VCaP (cell line): ENCODE measurements around the gene VWA5B1.

Source experiments
- H3K27ac ChIP-seq: fragments of 450-650 bp; 2 replicates; pipeline ENCODE4 v1.5.1; 2017
- CTCF ChIP-seq: fragments of 450-650 bp; conservative IDR thresholded peaks from 2 replicates; pipeline ENCODE4 v1.5.1; 2017; ENCODE audit warnings: mild to moderate bottlenecking, moderate library complexity

The VWA5B1 gene

GRCh38 chr1:20366056-20366462, 75.4 kb downstream of the VWA5B1 start:
- peak overlapping the region; percentile 91 for H3K27ac ChIP-seq
- TF ChIP-seq CTCF, result no peak

DNA sequence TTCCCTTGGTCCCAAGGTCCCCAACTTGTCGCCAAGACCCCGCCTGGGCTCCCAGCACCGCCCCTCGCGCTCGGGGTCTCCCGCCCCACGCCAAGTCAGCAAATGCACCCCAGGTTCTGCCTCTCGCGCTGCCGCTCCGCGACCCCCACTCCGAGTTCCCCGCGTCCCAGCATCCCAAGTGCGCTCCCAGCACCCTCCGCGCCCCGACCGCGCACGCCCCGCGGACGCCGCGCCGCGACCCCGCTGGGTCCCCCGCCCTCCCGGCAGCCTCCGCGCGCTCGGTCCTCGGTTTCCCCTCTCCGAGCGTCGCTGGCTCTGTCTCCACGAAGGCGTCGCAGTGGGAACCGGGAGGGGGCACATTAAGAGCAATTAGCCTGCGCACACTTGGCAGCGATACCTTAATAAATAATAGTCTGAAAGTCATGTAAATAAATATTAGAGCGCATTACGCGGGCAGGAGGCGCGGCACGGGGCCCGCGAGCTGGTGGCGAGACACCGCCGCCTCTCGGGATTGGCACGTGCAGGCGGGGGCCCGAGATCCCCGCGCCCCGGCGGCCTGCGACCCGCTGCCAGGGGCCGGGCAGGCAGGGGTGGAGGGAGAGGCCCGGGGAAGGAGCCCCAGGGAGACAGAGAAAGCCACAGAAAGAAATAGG, 75.9 kb downstream of the VWA5B1 start:
- TF ChIP-seq CTCF, result no peak
- H3K27ac ChIP-seq, result peak overlapping the region; percentile 91

- peak overlapping the region; percentile 91 for H3K27ac ChIP-seq
- peak; percentile 69 for TF ChIP-seq CTCF
These were observed 76.5 kb downstream of the VWA5B1 start for GRCh38 chr1:20367116-20367585.

DNA sequence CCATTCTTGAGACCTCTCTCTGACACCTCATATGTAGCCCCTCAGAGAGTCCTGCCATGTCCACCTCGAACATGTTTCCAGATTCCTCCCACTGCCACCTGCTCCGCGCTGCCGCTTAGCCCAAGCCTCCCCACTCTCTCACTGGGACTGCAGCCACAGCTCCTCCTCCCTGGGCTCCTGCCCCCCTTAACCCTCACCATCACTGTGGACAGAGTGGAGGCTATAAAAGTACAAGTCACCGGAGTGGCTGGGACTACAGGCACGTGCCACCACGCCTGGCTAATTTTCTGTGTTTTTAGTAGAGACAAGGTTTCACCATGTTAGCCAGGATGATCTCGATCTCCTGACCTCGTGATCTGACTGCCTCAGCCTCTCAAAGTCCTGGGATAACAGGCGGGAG, 77.0 kb downstream of the VWA5B1 start:
- peak overlapping the region; percentile 91 for H3K27ac ChIP-seq
- TF ChIP-seq CTCF, result no peak

DNA sequence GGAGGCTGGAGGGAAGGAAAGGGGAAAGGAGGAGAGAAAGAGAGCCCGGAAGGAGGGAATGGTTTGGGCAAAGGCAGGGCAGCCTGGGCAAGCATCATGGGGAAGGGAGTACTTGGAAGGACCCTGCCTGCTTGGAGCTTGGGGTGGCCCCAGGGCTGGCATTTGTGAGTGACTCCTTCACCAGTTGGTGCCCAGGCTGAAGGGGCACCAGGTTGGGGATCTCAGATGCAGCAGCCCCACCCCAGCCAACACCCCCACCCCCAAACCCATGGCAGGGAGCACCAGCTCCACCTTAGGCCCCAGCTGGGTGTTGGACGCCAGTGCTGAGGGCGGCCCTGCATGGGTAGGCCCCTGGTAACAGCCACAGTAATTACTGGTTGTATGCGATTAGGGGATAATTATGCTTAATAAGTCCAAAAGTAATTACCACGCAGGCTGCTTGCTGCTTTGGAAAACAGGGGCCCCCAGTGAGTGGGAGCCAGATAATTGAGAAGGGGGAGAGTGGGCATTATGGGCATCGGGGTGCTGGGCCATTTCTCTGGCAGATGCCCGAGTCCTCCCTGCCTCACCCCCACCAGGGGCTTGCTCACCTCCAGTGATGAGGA, 78.3 kb downstream of the VWA5B1 start:
- TF ChIP-seq CTCF, result no peak
- H3K27ac ChIP-seq, result peak overlapping the region; percentile 91

GRCh38 chr1:20370698-20371097, 80.0 kb downstream of the VWA5B1 start:
- TF ChIP-seq CTCF, result no peak
- H3K27ac ChIP-seq, result no peak overlapping the region

DNA sequence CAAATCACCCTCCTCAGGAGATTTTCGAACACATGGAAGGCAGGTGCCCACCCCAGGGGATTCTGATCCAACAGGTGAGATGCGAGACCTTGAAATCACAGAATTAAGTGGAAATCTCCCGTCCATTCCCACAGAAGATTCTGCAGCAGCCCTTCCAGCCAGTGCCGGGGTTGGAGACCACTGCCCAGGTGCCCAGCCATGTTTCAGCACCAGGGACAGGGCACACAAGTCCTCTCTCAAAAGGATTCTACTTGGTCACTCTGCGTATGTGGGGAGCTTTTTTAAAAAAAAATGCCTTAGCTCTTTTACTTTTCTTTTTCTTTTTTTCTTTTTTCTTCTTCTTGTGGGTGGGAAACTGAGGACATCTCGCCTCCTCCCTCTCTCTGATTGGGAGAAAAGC, 80.7 kb downstream of the VWA5B1 start:
- no peak for TF ChIP-seq CTCF
- no peak overlapping the region for H3K27ac ChIP-seq
